Measurements from ENCODE around the gene IFT80.
"Not testable (repeated sequence)": the region's sequence is repeated elsewhere in the genome, so short reads cannot be mapped to it uniquely, and the experiment has no call there.

Gene IFT80

GRCh38 chr3:160384639-160385318, 14.2 kb downstream of the IFT80 start:
- Mint-ChIP-seq H3K9me3 (no peaks in the 10 kb centered on the region), H3K4me1 (ENCODE audit: low read depth) (peaks cover 3% of the 10 kb centered on the region), H3K4me3 (no peak overlapping the region), H3K27ac (no peak overlapping the region), H3K27me3 (no peaks in the 10 kb centered on the region), H3K36me3 (ENCODE audit: low read depth) (peaks cover 32% of the 10 kb centered on the region)

- H3K27ac Mint-ChIP-seq: no peak overlapping the region
Observed at GRCh38 chr3:160381470-160381869, 17.6 kb downstream of the IFT80 start.

GRCh38 chr3:160379628-160380214, 19.3 kb downstream of the IFT80 start:
- Mint-ChIP-seq H3K27me3 (no peaks in the 10 kb centered on the region), H3K4me3 (no peak overlapping the region), H3K9me3 (no peaks in the 10 kb centered on the region), H3K27ac (no peak overlapping the region), H3K4me1 (ENCODE audit: low read depth) (peaks cover 3% of the 10 kb centered on the region), H3K36me3 (ENCODE audit: low read depth) (peaks cover 27% of the 10 kb centered on the region)

More at GRCh38 chr3:160381470-160381869, 17.6 kb downstream of the IFT80 start:
- Mint-ChIP-seq H3K27me3 (no peaks in the 10 kb centered on the region), H3K9me3 (no peaks in the 10 kb centered on the region), H3K4me1 (ENCODE audit: low read depth) (peaks cover 3% of the 10 kb centered on the region), H3K4me3 (no peak overlapping the region), H3K36me3 (ENCODE audit: low read depth) (peaks cover 21% of the 10 kb centered on the region)

- peaks cover 35% of the 10 kb centered on the region for H3K36me3 Mint-ChIP-seq (ENCODE audit: low read depth)
Observed at GRCh38 chr3:160378331-160379109, 20.5 kb downstream of the IFT80 start.

GRCh38 chr3:160376681-160377080, 22.3 kb downstream of the IFT80 start:
- Mint-ChIP-seq H3K36me3 (ENCODE audit: low read depth) (peaks cover 50% of the 10 kb centered on the region), H3K27ac (no peak overlapping the region), H3K4me1 (ENCODE audit: low read depth) (peaks cover under 1% of the 10 kb centered on the region), H3K4me3 (no peak overlapping the region), H3K27me3 (no peaks in the 10 kb centered on the region), H3K9me3 (no peaks in the 10 kb centered on the region)

More at GRCh38 chr3:160378331-160379109, 20.5 kb downstream of the IFT80 start:
- Mint-ChIP-seq H3K4me1 (ENCODE audit: low read depth) (peaks cover 3% of the 10 kb centered on the region), H3K27me3 (no peaks in the 10 kb centered on the region), H3K9me3 (no peaks in the 10 kb centered on the region), H3K27ac (no peak overlapping the region), H3K4me3 (no peak overlapping the region)

- Mint-ChIP-seq H3K4me3 (no peak overlapping the region), H3K9me3 (no peaks in the 10 kb centered on the region), H3K27me3 (no peaks in the 10 kb centered on the region), H3K4me1 (ENCODE audit: low read depth) (peaks cover 9% of the 10 kb centered on the region), H3K36me3 (ENCODE audit: low read depth) (peaks cover 36% of the 10 kb centered on the region), H3K27ac (no peak overlapping the region)
Observed at GRCh38 chr3:160374925-160375324, 24.1 kb downstream of the IFT80 start.

GRCh38 chr3:160374472-160374871, 24.6 kb downstream of the IFT80 start:
- Mint-ChIP-seq H3K9me3 (no peaks in the 10 kb centered on the region), H3K27ac (no peak overlapping the region), H3K27me3 (no peaks in the 10 kb centered on the region), H3K36me3 (ENCODE audit: low read depth) (peaks cover 32% of the 10 kb centered on the region), H3K4me1 (ENCODE audit: low read depth) (peaks cover 12% of the 10 kb centered on the region), H3K4me3 (no peak overlapping the region)

GRCh38 chr3:160373655-160374054, 25.4 kb downstream of the IFT80 start:
- Mint-ChIP-seq H3K27me3 (no peaks in the 10 kb centered on the region), H3K27ac (no peak overlapping the region), H3K4me3 (no peak overlapping the region), H3K9me3 (no peaks in the 10 kb centered on the region), H3K36me3 (ENCODE audit: low read depth) (peaks cover 32% of the 10 kb centered on the region), H3K4me1 (ENCODE audit: low read depth) (peaks cover 15% of the 10 kb centered on the region)

- no peak overlapping the region for H3K4me3 Mint-ChIP-seq
- no peak overlapping the region for H3K27ac Mint-ChIP-seq
- H3K27me3 Mint-ChIP-seq: no peaks in the 10 kb centered on the region
- no peaks in the 10 kb centered on the region for H3K9me3 Mint-ChIP-seq
- H3K36me3 Mint-ChIP-seq (ENCODE audit: low read depth): peaks cover 32% of the 10 kb centered on the region
- H3K4me1 Mint-ChIP-seq (ENCODE audit: low read depth): peaks cover 20% of the 10 kb centered on the region
Observed at GRCh38 chr3:160372780-160373179, 26.2 kb downstream of the IFT80 start.

GRCh38 chr3:160370987-160371857, 27.8 kb downstream of the IFT80 start:
- peaks cover 20% of the 10 kb centered on the region for H3K4me1 Mint-ChIP-seq (ENCODE audit: low read depth)
- no peaks in the 10 kb centered on the region for H3K27me3 Mint-ChIP-seq
- no peaks in the 10 kb centered on the region for H3K9me3 Mint-ChIP-seq
- peaks cover 36% of the 10 kb centered on the region for H3K36me3 Mint-ChIP-seq (ENCODE audit: low read depth)
- no peak overlapping the region for H3K4me3 Mint-ChIP-seq
- no peak overlapping the region for H3K27ac Mint-ChIP-seq

GRCh38 chr3:160369784-160370183, 29.2 kb downstream of the IFT80 start:
- Mint-ChIP-seq H3K27ac (no peak overlapping the region), H3K36me3 (ENCODE audit: low read depth) (peaks cover 42% of the 10 kb centered on the region)

GRCh38 chr3:160368804-160369203, 30.2 kb downstream of the IFT80 start:
- H3K9me3 Mint-ChIP-seq: no peaks in the 10 kb centered on the region
- peaks cover 20% of the 10 kb centered on the region for H3K4me1 Mint-ChIP-seq (ENCODE audit: low read depth)
- H3K36me3 Mint-ChIP-seq (ENCODE audit: low read depth): peaks cover 41% of the 10 kb centered on the region
- no peaks in the 10 kb centered on the region for H3K27me3 Mint-ChIP-seq
- H3K27ac Mint-ChIP-seq: no peak overlapping the region
- no peak overlapping the region for H3K4me3 Mint-ChIP-seq

More at GRCh38 chr3:160369784-160370183, 29.2 kb downstream of the IFT80 start:
- Mint-ChIP-seq H3K4me3 (no peak overlapping the region), H3K4me1 (ENCODE audit: low read depth) (peaks cover 20% of the 10 kb centered on the region), H3K9me3 (no peaks in the 10 kb centered on the region), H3K27me3 (no peaks in the 10 kb centered on the region)

GRCh38 chr3:160365869-160366522, 33.0 kb downstream of the IFT80 start:
- H3K4me1 Mint-ChIP-seq (ENCODE audit: low read depth): peaks cover 20% of the 10 kb centered on the region
- H3K9me3 Mint-ChIP-seq: no peaks in the 10 kb centered on the region
- H3K27me3 Mint-ChIP-seq: no peaks in the 10 kb centered on the region
- H3K36me3 Mint-ChIP-seq (ENCODE audit: low read depth): peaks cover 37% of the 10 kb centered on the region
- no peak overlapping the region for H3K4me3 Mint-ChIP-seq
- no peak overlapping the region for H3K27ac Mint-ChIP-seq

GRCh38 chr3:160362896-160363295, 36.1 kb downstream of the IFT80 start:
- H3K4me1 Mint-ChIP-seq (ENCODE audit: low read depth); H3K27me3 Mint-ChIP-seq; H3K27ac Mint-ChIP-seq; H3K4me3 Mint-ChIP-seq; H3K9me3 Mint-ChIP-seq: not testable (repeated sequence)
- peaks cover 47% of the 10 kb centered on the region for H3K36me3 Mint-ChIP-seq (ENCODE audit: low read depth)
